ENCODE results near the gene DDA1. TPM values are rescaled to one million over a fixed set of nuclear protein-coding genes. Genes with fewer than 3 reads are reported as not detected.
"Not testable (repeated sequence)": the region's sequence is repeated elsewhere in the genome, so short reads cannot be mapped to it uniquely, and the experiment has no call there.

Gene DDA1
- total and polyA plus RNA-seq, 3 experiments from 2014 or later: 34.7 to 51.1 (median 47.9) TPM

DNA sequence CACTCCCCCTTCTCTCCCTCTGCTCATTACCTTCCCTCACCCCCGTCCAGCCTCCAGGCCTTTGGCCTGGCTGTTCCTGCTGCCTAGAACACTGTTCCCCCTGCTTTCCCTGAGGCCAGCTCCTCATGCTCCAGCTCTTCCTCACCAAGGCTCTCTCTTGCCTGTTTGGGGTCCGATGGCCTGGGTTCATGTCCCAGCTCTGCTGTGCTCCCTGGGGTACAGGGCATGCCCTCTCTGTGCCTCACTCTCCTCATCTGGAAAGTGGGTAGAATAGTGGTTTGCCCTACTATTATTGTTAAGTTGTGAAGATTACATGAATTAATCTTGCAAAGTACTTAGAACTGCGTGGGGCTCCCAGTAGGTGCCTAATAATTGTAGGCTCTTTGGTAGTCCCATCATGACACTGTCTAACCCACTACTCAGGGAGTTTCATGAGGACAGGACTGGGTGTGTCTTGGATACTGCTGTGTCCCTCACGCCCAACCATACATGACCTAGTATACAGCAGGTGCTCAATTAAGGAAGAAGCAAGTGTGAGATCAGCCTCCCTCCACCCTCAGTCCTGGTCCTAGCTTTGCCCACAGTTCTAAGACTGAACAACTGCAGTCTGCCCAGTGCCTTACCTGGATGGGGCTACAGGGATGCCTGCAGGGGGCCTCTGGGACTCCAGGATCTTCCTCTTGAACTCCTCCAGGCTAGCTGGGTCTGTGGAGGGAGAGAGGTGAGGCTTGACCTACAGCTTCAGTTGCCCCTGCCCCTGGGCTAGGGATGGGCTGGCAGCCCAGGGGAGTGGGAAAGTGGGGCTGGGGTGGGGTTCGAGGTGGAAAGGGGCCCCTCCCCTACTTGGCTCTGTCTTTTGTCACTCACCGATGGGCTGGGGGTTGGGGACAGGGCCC lies 50.8 kb downstream of the DDA1 start:
- Histone ChIP-seq H3K9me3 (ENCODE audit: low read length) (no peaks in the 10 kb centered on the region), H3K27me3 (ENCODE audit: insufficient read depth, low read length, poor library complexity, severe bottlenecking) (no peaks in the 10 kb centered on the region), H3K27ac (ENCODE audit: low read depth, low read length) (no peak overlapping the region), H3K4me3 (ENCODE audit: low read length) (no peak overlapping the region), H3K36me3 (ENCODE audit: insufficient read depth, low read length) (no peaks in the 10 kb centered on the region), H3K4me1 (ENCODE audit: insufficient read depth, low read length) (no peaks in the 10 kb centered on the region)
- Mint-ChIP-seq H3K36me3 (no peaks in the 10 kb centered on the region), H3K4me3 (no peak overlapping the region), H3K27me3 (peaks cover 3% of the 10 kb centered on the region in 2 donors), H3K27ac (no peak overlapping the region), H3K9me3 (no peaks in the 10 kb centered on the region), H3K4me1 (no peaks in the 10 kb centered on the region)
- CTCF ChIA-PET: interaction anchor here (1.0 kb wide), 1 partner anchor 26 kb away, joined by 3 read pairs; no protein-coding TSS in a partner anchor
- DNase-seq: no peak
- POLR2A ChIA-PET: no interaction called here

DNA sequence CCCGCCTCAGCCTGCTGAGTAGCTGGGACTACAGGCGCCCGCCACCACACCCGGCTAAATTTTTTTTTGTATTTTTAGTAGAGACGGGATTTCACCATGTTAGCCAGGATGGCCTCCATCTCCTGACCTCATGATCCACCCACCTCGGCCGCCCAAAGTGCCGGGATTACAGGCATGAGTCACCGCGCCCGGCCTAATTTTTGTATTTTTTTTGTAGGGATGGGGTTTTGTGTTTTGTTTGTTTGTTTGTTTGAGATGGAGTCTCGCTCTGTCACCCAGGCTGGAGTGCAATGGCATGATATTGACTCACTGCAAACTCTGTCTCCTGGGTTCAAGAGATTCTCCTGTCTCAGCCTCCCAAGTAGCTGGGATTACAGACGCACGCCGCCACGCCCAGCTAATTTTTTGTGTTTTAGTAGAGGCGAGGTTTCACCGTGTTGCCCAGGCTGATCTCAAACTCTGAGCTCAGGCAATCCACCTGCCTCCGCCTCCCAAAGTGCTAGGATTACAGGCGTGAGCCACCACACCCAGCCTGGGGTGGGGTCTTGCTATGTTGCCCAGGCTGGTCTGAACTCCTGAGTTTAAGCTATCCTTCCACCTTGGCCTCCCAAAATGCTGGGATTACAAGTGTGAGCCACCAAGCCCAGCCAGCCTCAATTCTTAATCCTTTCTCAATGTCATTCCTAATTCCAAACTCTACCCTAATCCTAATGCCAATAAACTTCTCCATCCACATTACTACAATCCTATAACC lies 54.7 kb downstream of the DDA1 start:
- H3K4me1 ChIP-seq (ENCODE audit: insufficient read depth, low read length); H3K4me3 Mint-ChIP-seq; H3K4me1 Mint-ChIP-seq; H3K36me3 Mint-ChIP-seq; POLR2A ChIA-PET; H3K9me3 Mint-ChIP-seq; DNase-seq; H3K27ac ChIP-seq (ENCODE audit: low read depth, low read length); H3K27ac Mint-ChIP-seq; H3K9me3 ChIP-seq (ENCODE audit: low read length); H3K36me3 ChIP-seq (ENCODE audit: insufficient read depth, low read length); H3K4me3 ChIP-seq (ENCODE audit: low read length); H3K27me3 ChIP-seq (ENCODE audit: insufficient read depth, low read length, poor library complexity, severe bottlenecking): not testable (repeated sequence)
- peaks cover 8 to 19% of the 10 kb centered on the region in 2 donors for H3K27me3 Mint-ChIP-seq
- CTCF ChIA-PET: interaction anchor here (0.9 to 1.2 kb wide), 2 partner anchors 22 to 51 kb away, joined by 3 to 4 read pairs; no protein-coding TSS in a partner anchor

DNA sequence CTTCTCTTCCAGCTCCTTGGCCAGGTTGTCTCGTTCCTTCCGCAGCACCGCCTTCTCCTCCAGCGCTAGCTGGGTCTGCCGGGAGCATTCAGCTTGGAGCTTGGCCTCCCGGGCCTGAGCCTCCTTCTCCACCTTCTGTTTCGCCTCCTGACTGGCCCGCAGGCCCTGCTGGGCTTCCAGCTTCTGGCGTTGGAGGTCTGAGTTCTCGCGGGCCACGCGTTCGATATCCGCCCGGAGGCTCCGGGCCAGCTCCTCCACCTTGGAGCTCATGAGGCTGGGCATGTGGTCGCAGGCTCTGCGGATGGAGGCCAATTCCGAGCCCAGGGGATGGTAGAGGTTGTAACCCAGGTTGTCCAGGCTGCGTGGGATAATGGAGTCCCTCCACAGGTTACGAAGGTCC lies 56.0 kb downstream of the DDA1 start:
- no peak for DNase-seq
- H3K27me3 ChIP-seq (ENCODE audit: insufficient read depth, low read length, poor library complexity, severe bottlenecking): no peaks in the 10 kb centered on the region
- no peak overlapping the region for H3K4me3 Mint-ChIP-seq
- H3K9me3 Mint-ChIP-seq: no peaks in the 10 kb centered on the region
- no peaks in the 10 kb centered on the region for H3K9me3 ChIP-seq (ENCODE audit: low read length)
- no peak overlapping the region for H3K27ac ChIP-seq (ENCODE audit: low read depth, low read length)
- H3K27ac Mint-ChIP-seq: no peak overlapping the region
- ChIA-PET POLR2A (no interaction called here), CTCF (no interaction called here)
- H3K27me3 Mint-ChIP-seq: peaks cover 10 to 24% of the 10 kb centered on the region in 2 donors
- no peaks in the 10 kb centered on the region for H3K4me1 ChIP-seq (ENCODE audit: insufficient read depth, low read length)
- peaks cover 0 to 5% (median 0%) of the 10 kb centered on the region in 3 donors for H3K4me1 Mint-ChIP-seq
- no peaks in the 10 kb centered on the region for H3K36me3 ChIP-seq (ENCODE audit: insufficient read depth, low read length)
- H3K36me3 Mint-ChIP-seq: no peaks in the 10 kb centered on the region
- no peak overlapping the region for H3K4me3 ChIP-seq (ENCODE audit: low read length)

DNA sequence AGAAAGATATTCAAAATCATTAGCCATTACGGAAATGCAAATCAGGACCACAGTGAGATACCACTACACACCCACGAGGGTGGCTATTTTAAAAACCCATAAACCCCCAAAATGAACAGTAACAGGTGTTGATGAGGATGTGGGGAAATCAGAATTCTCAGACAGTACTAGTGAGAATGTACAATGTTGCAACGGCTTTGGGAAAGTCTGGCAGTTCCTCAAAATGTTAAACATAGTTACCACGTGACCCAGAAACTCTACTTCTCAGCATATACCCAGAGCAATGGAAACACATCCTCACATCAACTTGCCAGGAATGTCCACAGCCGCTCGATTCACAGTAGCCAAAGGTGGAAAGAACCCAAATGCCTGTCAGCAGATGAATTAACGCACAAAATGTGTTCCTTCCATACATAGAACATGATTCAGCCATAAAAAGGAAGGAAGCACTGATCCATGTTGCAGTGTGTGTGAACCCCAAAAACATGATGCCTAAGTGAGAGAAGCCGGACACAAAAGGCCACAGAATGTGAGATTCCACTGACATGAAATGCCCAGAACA lies 60.7 kb downstream of the DDA1 start:
- H3K9me3 ChIP-seq (ENCODE audit: low read length): no peaks in the 10 kb centered on the region
- no peaks in the 10 kb centered on the region for H3K36me3 Mint-ChIP-seq
- ChIA-PET POLR2A (no interaction called here), CTCF (no interaction called here)
- H3K9me3 Mint-ChIP-seq: no peaks in the 10 kb centered on the region
- H3K36me3 ChIP-seq (ENCODE audit: insufficient read depth, low read length): no peaks in the 10 kb centered on the region
- no peaks in the 10 kb centered on the region for H3K27me3 ChIP-seq (ENCODE audit: insufficient read depth, low read length, poor library complexity, severe bottlenecking)
- H3K27ac ChIP-seq (ENCODE audit: low read depth, low read length): no peak overlapping the region
- H3K4me1 ChIP-seq (ENCODE audit: insufficient read depth, low read length): no peaks in the 10 kb centered on the region
- H3K27me3 Mint-ChIP-seq: peaks cover 13 to 25% of the 10 kb centered on the region in 2 donors
- no peak overlapping the region for H3K4me3 ChIP-seq (ENCODE audit: low read length)
- H3K27ac Mint-ChIP-seq: no peak overlapping the region
- DNase-seq: no peak
- no peak overlapping the region for H3K4me3 Mint-ChIP-seq
- peaks cover 0 to 5% (median 0%) of the 10 kb centered on the region in 3 donors for H3K4me1 Mint-ChIP-seq

Other genes with a start within 250 kb of the DDA1 start
- 10 to 100 TPM; 33.4 to 36.4 TPM for gene HAUS8, start 234.1 kb upstream of the DDA1 start, total RNA-seq
- gene HAUS8, start 234.1 kb upstream of the DDA1 start, polyA plus RNA-seq: 9.7 TPM
- 100 to 1,000 TPM; 104 to 108 TPM for gene MYO9B, start 233.8 kb upstream of the DDA1 start, total RNA-seq
- 24.9 TPM for gene MYO9B, start 233.8 kb upstream of the DDA1 start, polyA plus RNA-seq
- 10 to 100 TPM; 31.9 to 35.4 TPM for gene USE1, start 94.2 kb upstream of the DDA1 start, total RNA-seq
- gene USE1, start 94.2 kb upstream of the DDA1 start, polyA plus RNA-seq: 33.6 TPM
- 10 to 100 TPM; 15.0 to 16.8 TPM for gene OCEL1, start 83.3 kb upstream of the DDA1 start, total RNA-seq
- 35.5 TPM for gene OCEL1, start 83.3 kb upstream of the DDA1 start, polyA plus RNA-seq
- 1 to 10 TPM; 7.4 to 7.8 TPM for gene NR2F6, start 63.6 kb upstream of the DDA1 start, total RNA-seq
- 0.94 TPM for gene NR2F6, start 63.6 kb upstream of the DDA1 start, polyA plus RNA-seq
- under 1 TPM; 0.07 to 0.27 TPM for gene USHBP1, start 44.8 kb upstream of the DDA1 start, total RNA-seq
- gene USHBP1, start 44.8 kb upstream of the DDA1 start, polyA plus RNA-seq: not detected
- 100 to 1,000 TPM; 124 to 132 TPM for gene BABAM1, start 42.1 kb upstream of the DDA1 start, total RNA-seq
- gene BABAM1, start 42.1 kb upstream of the DDA1 start, polyA plus RNA-seq: 114 TPM
- 10 to 100 TPM; 15.2 to 16.2 TPM for gene ANKLE1, start 27.7 kb upstream of the DDA1 start, total RNA-seq
- 0.47 TPM for gene ANKLE1, start 27.7 kb upstream of the DDA1 start, polyA plus RNA-seq
- gene ABHD8, start 6.1 kb upstream of the DDA1 start, total RNA-seq: 1 to 10 TPM; 5.2 to 6.0 TPM
- gene ABHD8, start 6.1 kb upstream of the DDA1 start, polyA plus RNA-seq: 8.3 TPM
- 100 to 1,000 TPM; 136 to 138 TPM for gene MRPL34, start 3.7 kb upstream of the DDA1 start, total RNA-seq
- 227 TPM for gene MRPL34, start 3.7 kb upstream of the DDA1 start, polyA plus RNA-seq
- gene ANO8, start 25.3 kb downstream of the DDA1 start, total RNA-seq: 1 to 10 TPM; 4.1 to 5.1 TPM
- gene ANO8, start 25.3 kb downstream of the DDA1 start, polyA plus RNA-seq: 0.43 TPM
- 10 to 100 TPM; 47.3 to 55.7 TPM for gene GTPBP3, start 28.0 kb downstream of the DDA1 start, total RNA-seq
- 13.3 TPM for gene GTPBP3, start 28.0 kb downstream of the DDA1 start, polyA plus RNA-seq
- gene PLVAP, start 67.8 kb downstream of the DDA1 start, total RNA-seq: not detected
- not detected for gene PLVAP, start 67.8 kb downstream of the DDA1 start, polyA plus RNA-seq
- gene CCDC194, start 84.6 kb downstream of the DDA1 start, total RNA-seq: 1 to 10 TPM; 1.1 to 1.5 TPM
- gene CCDC194, start 84.6 kb downstream of the DDA1 start, polyA plus RNA-seq: not detected
- gene BST2, start 96.1 kb downstream of the DDA1 start, total RNA-seq: 100 to 1,000 TPM; 116 to 124 TPM
- gene BST2, start 96.1 kb downstream of the DDA1 start, polyA plus RNA-seq: 192 TPM
- 10 to 100 TPM; 34.5 to 39.2 TPM for gene MVB12A, start 110.5 kb downstream of the DDA1 start, total RNA-seq
- 26.9 TPM for gene MVB12A, start 110.5 kb downstream of the DDA1 start, polyA plus RNA-seq
- not detected for gene TMEM221, start 139.1 kb downstream of the DDA1 start, total RNA-seq
- not detected for gene TMEM221, start 139.1 kb downstream of the DDA1 start, polyA plus RNA-seq
- not detected for gene NXNL1, start 151.4 kb downstream of the DDA1 start, total RNA-seq
- gene NXNL1, start 151.4 kb downstream of the DDA1 start, polyA plus RNA-seq: not detected
- 1 to 10 TPM; 2.0 to 3.7 TPM for gene SLC27A1, start 161.0 kb downstream of the DDA1 start, total RNA-seq
- gene SLC27A1, start 161.0 kb downstream of the DDA1 start, polyA plus RNA-seq: 6.6 TPM
- 10 to 100 TPM; 56.6 to 71.1 TPM for gene PGLS, start 202.1 kb downstream of the DDA1 start, total RNA-seq
- 78.4 TPM for gene PGLS, start 202.1 kb downstream of the DDA1 start, polyA plus RNA-seq
- 100 to 1,000 TPM in 1 of 2 experiments, 10 to 100 TPM in 1; 94.8 to 104 TPM for gene COLGALT1, start 246.1 kb downstream of the DDA1 start, total RNA-seq
- gene COLGALT1, start 246.1 kb downstream of the DDA1 start, polyA plus RNA-seq: 25.3 TPM

Measured in CD8-positive, alpha-beta memory T cell (primary cell).